ENCODE results near the gene ZSCAN9. TPM values are rescaled to one million over a fixed set of nuclear protein-coding genes. Genes with fewer than 3 reads are reported as not detected.

Gene ZSCAN9
- total and polyA plus RNA-seq, 9 of the 15 experiments (the other 6 are each of a cell fraction or from before 2014, with no cell fraction given) = 18.8 to 48.9 (median 28.7) TPM

GRCh38 chr6:28224131-28225055 lies 682 bp upstream of the ZSCAN9 start (continued):
- TF ChIP-seq ZNF395 (CRISPR knock-in tag; IDR thresholded peaks at IDR 0.05) = peak; percentile 36; the same call in 1 of the 2 replicates

DNA sequence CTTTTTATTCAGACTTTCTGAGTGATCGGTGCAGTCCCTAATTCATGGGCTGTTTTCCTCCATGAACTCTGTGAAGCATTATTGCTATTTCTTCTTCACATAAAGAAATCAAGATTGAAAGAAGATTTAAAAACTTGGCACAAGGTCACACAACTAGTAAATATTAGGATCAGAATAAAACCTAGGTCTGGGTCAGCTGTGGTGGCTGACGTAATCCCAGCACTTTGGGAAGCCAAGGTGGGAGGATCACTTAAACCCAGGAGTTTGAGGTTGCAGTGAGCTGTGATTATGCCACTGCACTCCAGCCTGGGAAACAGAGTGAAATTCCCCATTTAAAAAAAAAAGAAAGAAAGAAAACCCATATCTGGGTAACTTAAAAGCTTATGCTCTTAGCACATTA lies 1.4 kb downstream of the ZSCAN9 start:
- ChIA-PET CTCF (ENCODE audit: low intra/inter-chr PET ratio) (interaction anchor here (0.6 kb wide), 1 partner anchor 1658 kb away, joined by 3 read pairs; no protein-coding TSS in a partner anchor), POLR2A (interaction anchor here (0.7 to 2.5 kb wide), 13 partner anchors 8 to 333 kb away, joined by 3 to 14 read pairs (median 4); partner anchors contain the start of gene ZSCAN31)
- no peaks in the 10 kb centered on the region for H3K9me3 ChIP-seq (replicated peaks; ENCODE audit: control insufficient read depth, insufficient read depth, low read depth, low read length)
- H3K36me3 ChIP-seq (ENCODE audit: control insufficient read depth, insufficient read depth, low read length) = peaks cover 45% of the 10 kb centered on the region
- H3K27ac ChIP-seq (ENCODE audit: extremely low read depth, low read depth, low read length) = no peak overlapping the region
- H4K20me1 ChIP-seq (replicated peaks; ENCODE audit: control insufficient read depth, insufficient read depth, low read length) = no peaks in the 10 kb centered on the region
- BruUV-seq (replicated peaks) = no TSS peak
- TF ChIP-seq DMBX1 (CRISPR knock-in tag; IDR thresholded peaks at IDR 0.05; ENCODE audit: borderline replicate concordance) (0 out of 2 replicates have a peak, but pooled peaks have one; percentile 18), FOXA3 (CRISPR knock-in tag; conservative IDR thresholded peaks at IDR 0.05 in 1 of 2, IDR thresholded peaks at IDR 0.05 in 1 of 2) (no peak), SREBF2 (CRISPR knock-in tag; IDR thresholded peaks at IDR 0.05) (no peak), PHTF2 (CRISPR knock-in tag; IDR thresholded peaks at IDR 0.05) (no peak), ATF7 (IDR thresholded peaks at IDR 0.05) (peak; percentile 80), NONO (IDR thresholded peaks at IDR 0.05; ENCODE audit: low read depth in 2 of 2, low read length in 1 of 2) (no peak), CREM (IDR thresholded peaks at IDR 0.05; ENCODE audit: low read depth) (peak; percentile 27; the same call in 1 of the 2 replicates), CEBPG (CRISPR knock-in tag; IDR thresholded peaks at IDR 0.05) (peak; percentile 55; the same call in 1 of the 2 replicates), CEBPG (tag; conservative IDR thresholded peaks at IDR 0.05 in 1 of 2, IDR thresholded peaks at IDR 0.05 in 1 of 2) (peak in 1 of 2 experiments; percentile 68; a peak in 2 of 4 replicates), ATF3 (IDR thresholded peaks at IDR 0.05) (peak; percentile 75; the same call in 1 of the 2 replicates), ATF3 (CRISPR knock-in tag; conservative IDR thresholded peaks at IDR 0.05) (no peak), BCL6 (CRISPR knock-in tag; IDR thresholded peaks at IDR 0.05) (no peak), JUND (IDR thresholded peaks at IDR 0.05; ENCODE audit: borderline replicate concordance, low read depth, low read length) (peak; percentile 59), JUND (tag; IDR thresholded peaks at IDR 0.05; ENCODE audit: borderline replicate concordance, low read depth, low read length) (no peak; the same call in 2 of the 3 replicates), ZNF212 (CRISPR knock-in tag; IDR thresholded peaks at IDR 0.05) (no peak)
- in situ Hi-C loops (cut with MboI) = no loop called here
- ATAC-seq = no peak
- WGBS (ENCODE audit: insufficient coverage, low coverage, missing lambda C conversion rate) = 48% methylated on average over 2 of the region's 2 CpGs
- intact Hi-C loops (cut with micrococcal nuclease) = loop anchor here (5.0 to 10.0 kb wide), 2 partner anchors 56 to 388 kb away; partner anchors contain the start of gene PGBD1
- H3K4me3 ChIP-seq = peak overlapping the region; percentile 79
- H3K9me1 ChIP-seq (ENCODE audit: control insufficient read depth, insufficient read depth, low read length) = no peaks in the 10 kb centered on the region
- peak; percentile 15 for FAIRE-seq
- H3K27me3 ChIP-seq (ENCODE audit: control insufficient read depth in 2 of 2, insufficient read depth in 2 of 2, low read length in 2 of 2) = no peaks in the 10 kb centered on the region
- DNase-seq (ENCODE audit: extremely low read depth in 1 of 4, low spot score in 3 of 4) = no peak
- H3K79me2 ChIP-seq (ENCODE audit: control insufficient read depth, insufficient read depth, low read length) = peaks cover 35% of the 10 kb centered on the region
- peak overlapping the region in 1 of 2 experiments; percentile 92; a peak in 2 of 4 replicates for H3K9ac ChIP-seq (ENCODE audit: insufficient read depth in 1 of 2, low read depth in 2 of 2, low read length in 2 of 2)
- H3K4me2 ChIP-seq (ENCODE audit: insufficient read depth, low read length) = peak overlapping the region; percentile 95
- H3K4me1 ChIP-seq (replicated peaks in 1 of 2; ENCODE audit: control insufficient read depth in 2 of 2, insufficient read depth in 2 of 2, low read length in 2 of 2) = peaks cover 7 to 35% of the 10 kb centered on the region in 2 experiments
- H2AFZ ChIP-seq (ENCODE audit: low read depth, low read length) = no peak overlapping the region

Data from K562 (cell line).